ENCODE data around the gene TNNI2. TPM values are rescaled to one million over a fixed set of nuclear protein-coding genes. Genes with fewer than 3 reads are reported as not detected.

TNNI2 gene
- total and polyA plus RNA-seq, 5 donors from 2014 or later, result not detected

DNA sequence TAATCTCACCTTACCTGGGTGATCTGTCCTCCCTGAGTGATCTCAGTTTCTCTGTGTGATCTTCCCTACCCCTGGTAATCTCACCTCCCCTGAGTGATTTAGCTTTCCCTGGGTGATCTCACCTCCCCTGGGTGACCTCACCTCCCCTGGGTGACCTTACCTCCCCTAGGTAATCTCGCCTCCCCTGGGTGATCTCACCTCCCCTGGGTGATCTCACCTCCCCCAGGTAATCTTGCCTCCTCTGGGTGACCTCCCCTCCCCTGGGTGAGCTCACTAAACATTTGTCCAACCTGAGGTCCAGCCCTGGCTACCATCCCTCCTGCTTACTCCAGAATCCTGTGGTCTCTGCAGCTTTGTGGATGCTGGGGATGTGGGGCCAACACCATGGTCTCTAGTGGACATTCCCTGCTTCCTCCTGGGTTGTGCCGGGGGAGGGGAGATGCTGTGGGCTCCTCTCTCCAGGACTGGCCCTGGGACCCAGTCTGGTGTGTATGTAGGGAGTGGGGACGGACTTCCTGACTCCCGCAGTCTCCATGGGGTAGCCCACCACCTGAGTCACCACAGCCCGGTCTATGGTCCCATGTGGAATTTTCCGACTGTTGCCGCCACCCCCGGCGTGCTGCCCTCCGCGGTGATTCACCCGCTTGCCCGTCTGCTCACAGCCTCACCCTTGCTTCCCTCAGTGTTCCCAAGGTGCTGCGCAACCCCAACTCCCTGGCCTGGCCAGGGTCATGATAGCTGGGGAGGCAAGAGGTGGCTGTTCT is 24.0 kb downstream of the TNNI2 start:
- ATAC-seq (ENCODE audit: low read depth in 2 of 2) (no peak), DNase-seq (no peak)
- H3K4me1 Mint-ChIP-seq, result peaks cover 0 to 44% (median 16%) of the 10 kb centered on the region in 4 donors
- no peak overlapping the region for H3K4me3 ChIP-seq (ENCODE audit: low read depth, low read length)
- H3K36me3 ChIP-seq (ENCODE audit: control insufficient read depth, insufficient read depth, low read length), result peaks cover 17% of the 10 kb centered on the region
- H3K9me3 Mint-ChIP-seq, result peaks cover 0 to 1% (median 0%) of the 10 kb centered on the region in 7 donors
- peaks cover 84% of the 10 kb centered on the region for H3K4me1 ChIP-seq (ENCODE audit: control insufficient read depth, insufficient read depth, low read length, poor library complexity, severe bottlenecking)
- H3K4me3 Mint-ChIP-seq, result peak overlapping the region in 3 of 4 donors; percentile 15 to 57 (median 29)
- peak overlapping the region; percentile 29 for H3K27ac ChIP-seq (ENCODE audit: insufficient read depth, low read length, poor library complexity, severe bottlenecking)
- no peaks in the 10 kb centered on the region for H3K27me3 Mint-ChIP-seq
- peaks cover 4% of the 10 kb centered on the region for H3K36me3 Mint-ChIP-seq
- no peak overlapping the region for H3K27ac Mint-ChIP-seq
- no peaks in the 10 kb centered on the region for H3K27me3 ChIP-seq (ENCODE audit: control insufficient read depth, insufficient read depth, low read length)
- no peaks in the 10 kb centered on the region for H3K9me3 ChIP-seq (ENCODE audit: control insufficient read depth in 2 of 2, low read length in 2 of 2)

DNA sequence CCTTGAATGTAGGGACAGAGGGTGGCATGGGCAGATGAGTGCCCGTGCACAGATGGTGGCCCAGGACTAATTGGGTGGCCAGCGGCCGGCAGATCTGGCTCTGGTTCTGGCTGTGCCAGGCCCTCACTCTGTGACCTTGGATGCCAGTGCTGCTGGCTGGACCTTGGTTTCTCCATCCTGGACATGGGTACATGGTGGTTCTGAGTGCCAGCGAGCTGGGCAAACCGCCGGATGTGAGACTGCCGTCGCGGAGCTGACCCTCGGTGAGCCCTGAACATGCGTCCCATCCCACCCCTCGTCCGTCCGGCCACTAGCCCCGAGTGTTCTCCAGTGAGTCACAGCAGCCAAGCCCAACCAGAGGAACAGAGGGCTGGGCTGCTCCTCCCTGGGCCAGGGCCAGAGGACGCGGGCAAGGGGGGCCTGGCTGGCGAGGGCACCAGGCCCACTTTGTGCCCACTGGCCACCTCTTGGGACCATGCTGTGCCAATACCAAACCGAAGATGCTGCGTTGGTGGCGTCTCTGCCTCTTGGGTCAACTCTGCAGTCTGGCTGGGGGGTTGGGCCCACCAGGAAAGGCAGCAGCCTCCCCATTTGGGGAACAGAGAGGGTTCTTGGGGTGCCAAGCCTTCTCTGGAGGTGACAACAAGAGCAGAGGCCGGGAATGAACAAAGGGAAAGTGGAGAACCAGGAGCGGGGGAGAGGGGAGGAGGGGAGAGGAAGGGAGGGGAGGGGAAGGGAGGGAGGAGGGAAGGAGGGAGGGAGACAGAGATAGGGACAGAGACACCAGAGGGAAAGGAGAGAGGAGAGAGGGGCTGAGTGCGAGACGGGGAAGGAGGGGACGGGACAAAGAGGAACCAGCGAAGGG is 24.8 kb downstream of the TNNI2 start:
- no peaks in the 10 kb centered on the region for H3K27me3 ChIP-seq (ENCODE audit: control insufficient read depth, insufficient read depth, low read length)
- DNase-seq, result no peak
- peak overlapping the region; percentile 41 for H3K27ac ChIP-seq (ENCODE audit: insufficient read depth, low read length, poor library complexity, severe bottlenecking)
- H3K4me1 ChIP-seq (ENCODE audit: control insufficient read depth, insufficient read depth, low read length, poor library complexity, severe bottlenecking), result peaks cover 84% of the 10 kb centered on the region
- peak overlapping the region in 1 of 3 donors; percentile 51 for H3K27ac Mint-ChIP-seq
- no peak for ATAC-seq (ENCODE audit: low read depth in 2 of 2)
- H3K27me3 Mint-ChIP-seq, result no peaks in the 10 kb centered on the region
- peaks cover 0 to 1% (median 0%) of the 10 kb centered on the region in 7 donors for H3K9me3 Mint-ChIP-seq
- H3K4me3 ChIP-seq (ENCODE audit: low read depth, low read length), result no peak overlapping the region
- H3K4me3 Mint-ChIP-seq, result peak overlapping the region in 1 of 4 donors; percentile 57
- H3K9me3 ChIP-seq (ENCODE audit: control insufficient read depth in 2 of 2, low read length in 2 of 2), result no peaks in the 10 kb centered on the region
- peaks cover 4% of the 10 kb centered on the region for H3K36me3 Mint-ChIP-seq
- H3K4me1 Mint-ChIP-seq, result peaks cover 0 to 43% (median 13%) of the 10 kb centered on the region in 4 donors
- peaks cover 17% of the 10 kb centered on the region for H3K36me3 ChIP-seq (ENCODE audit: control insufficient read depth, insufficient read depth, low read length)

DNA sequence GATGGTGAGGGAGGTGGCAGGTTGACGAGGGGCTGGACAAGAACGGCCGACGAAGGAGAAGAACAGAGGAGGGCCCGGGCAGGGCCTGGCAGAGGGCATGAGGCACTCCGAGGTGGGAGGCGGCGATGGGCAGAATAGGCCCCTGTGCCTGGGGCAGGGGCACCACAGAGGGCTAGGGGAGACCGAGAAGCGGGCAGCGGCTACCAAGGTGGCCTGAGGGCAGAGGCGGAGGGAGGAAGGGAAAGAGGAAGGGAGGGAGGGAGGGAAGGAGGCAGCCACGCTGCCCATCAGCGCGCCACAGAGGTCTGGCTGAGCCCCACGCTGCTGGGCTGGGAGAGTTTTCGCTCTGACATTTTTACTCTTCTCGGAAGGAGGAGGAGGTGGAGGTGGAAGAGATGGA is 25.4 kb downstream of the TNNI2 start:
- no peaks in the 10 kb centered on the region for H3K27me3 ChIP-seq (ENCODE audit: control insufficient read depth, insufficient read depth, low read length)
- DNase-seq (no peak), ATAC-seq (ENCODE audit: low read depth in 2 of 2) (no peak)
- peaks cover 84% of the 10 kb centered on the region for H3K4me1 ChIP-seq (ENCODE audit: control insufficient read depth, insufficient read depth, low read length, poor library complexity, severe bottlenecking)
- Mint-ChIP-seq H3K36me3 (peaks cover 4% of the 10 kb centered on the region), H3K4me3 (peak overlapping the region in 2 of 4 donors; percentile 35 to 54), H3K27ac (peak overlapping the region in 1 of 3 donors; percentile 51), H3K9me3 (peaks cover 0 to 1% (median 0%) of the 10 kb centered on the region in 7 donors), H3K4me1 (peaks cover 0 to 46% (median 12%) of the 10 kb centered on the region in 4 donors), H3K27me3 (no peaks in the 10 kb centered on the region)
- no peak overlapping the region for H3K4me3 ChIP-seq (ENCODE audit: low read depth, low read length)
- H3K36me3 ChIP-seq (ENCODE audit: control insufficient read depth, insufficient read depth, low read length), result peaks cover 17% of the 10 kb centered on the region
- H3K27ac ChIP-seq (ENCODE audit: insufficient read depth, low read length, poor library complexity, severe bottlenecking), result no peak overlapping the region
- no peaks in the 10 kb centered on the region for H3K9me3 ChIP-seq (ENCODE audit: control insufficient read depth in 2 of 2, low read length in 2 of 2)

DNA sequence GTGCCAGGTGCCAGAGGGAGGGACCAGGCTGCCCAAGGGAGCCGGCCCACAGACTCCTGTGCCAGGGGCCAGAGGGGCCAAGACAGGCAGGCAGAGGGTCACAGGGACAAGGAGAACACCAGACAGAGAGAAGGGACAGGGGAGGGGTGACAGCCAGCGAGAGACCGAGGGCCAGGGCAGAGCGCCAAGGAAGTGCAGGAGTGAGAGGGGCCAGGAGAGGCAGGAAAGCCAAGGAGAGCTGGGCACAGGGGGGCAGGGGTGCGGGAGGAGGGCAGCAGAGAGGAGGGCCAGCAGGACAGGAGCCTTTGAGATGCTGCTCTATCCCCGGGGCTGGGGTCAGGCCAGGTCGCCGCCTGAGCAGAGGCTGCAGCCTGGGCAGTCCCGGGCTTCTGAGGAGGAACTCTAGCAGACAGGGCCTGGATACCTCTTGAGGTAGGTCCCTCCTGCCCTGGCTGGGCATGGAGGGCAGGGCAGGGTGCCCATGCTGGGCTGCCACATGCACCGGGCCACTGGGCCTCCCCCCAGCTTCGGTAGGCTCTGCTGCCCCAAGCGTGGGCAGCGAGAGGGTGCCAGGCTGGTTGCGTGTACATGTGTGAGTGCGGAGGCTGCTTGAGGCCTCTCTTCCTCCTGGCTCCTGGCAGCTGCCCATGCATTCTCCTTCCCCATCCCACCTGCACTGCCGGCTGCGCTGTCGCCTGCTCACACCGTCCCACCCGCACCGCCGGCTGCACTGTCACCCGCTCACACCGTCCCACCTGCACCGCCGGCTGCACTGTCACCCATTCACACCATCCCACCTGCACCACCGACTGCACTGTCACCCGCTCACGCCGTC is 26.3 kb downstream of the TNNI2 start:
- H3K36me3 Mint-ChIP-seq, result peaks cover 4% of the 10 kb centered on the region
- H3K27me3 Mint-ChIP-seq, result no peaks in the 10 kb centered on the region
- DNase-seq, result no peak
- peaks cover 17% of the 10 kb centered on the region for H3K36me3 ChIP-seq (ENCODE audit: control insufficient read depth, insufficient read depth, low read length)
- no peak overlapping the region for H3K4me3 Mint-ChIP-seq
- peak overlapping the region in 2 of 3 donors; percentile 83 to 86 for H3K27ac Mint-ChIP-seq
- peaks cover 0 to 54% (median 13%) of the 10 kb centered on the region in 4 donors for H3K4me1 Mint-ChIP-seq
- H3K27me3 ChIP-seq (ENCODE audit: control insufficient read depth, insufficient read depth, low read length), result no peaks in the 10 kb centered on the region
- no peak overlapping the region for H3K4me3 ChIP-seq (ENCODE audit: low read depth, low read length)
- H3K9me3 ChIP-seq (ENCODE audit: control insufficient read depth in 2 of 2, low read length in 2 of 2), result no peaks in the 10 kb centered on the region
- H3K27ac ChIP-seq (ENCODE audit: insufficient read depth, low read length, poor library complexity, severe bottlenecking), result no peak overlapping the region
- ATAC-seq (ENCODE audit: low read depth in 2 of 2), result peak in 1 of 2 donors; percentile 4
- H3K4me1 ChIP-seq (ENCODE audit: control insufficient read depth, insufficient read depth, low read length, poor library complexity, severe bottlenecking), result peaks cover 85% of the 10 kb centered on the region
- peaks cover 0 to 1% (median 0%) of the 10 kb centered on the region in 7 donors for H3K9me3 Mint-ChIP-seq

DNA sequence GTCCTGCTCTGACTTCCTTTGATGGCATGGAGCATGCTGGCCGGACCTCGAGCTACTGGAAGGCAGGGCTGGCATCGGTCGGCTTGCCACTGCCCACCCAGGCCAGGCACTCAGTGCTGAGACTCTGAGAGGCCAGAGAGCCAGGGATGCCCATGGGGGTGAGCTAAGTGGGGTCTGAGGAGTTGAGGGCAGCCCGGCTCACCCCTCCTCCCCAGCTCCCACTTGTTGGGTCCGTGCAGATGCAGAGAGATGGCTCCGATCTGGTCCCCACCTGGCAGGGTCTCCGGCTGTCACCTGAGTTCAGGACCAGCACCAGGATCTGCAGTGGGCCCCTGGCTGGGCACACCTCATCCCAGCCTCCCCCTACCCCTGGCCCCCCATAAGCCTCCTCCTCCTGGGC is 27.4 kb downstream of the TNNI2 start:
- Mint-ChIP-seq H3K27ac (peak overlapping the region in 2 of 3 donors; percentile 62 to 69), H3K9me3 (peaks cover 0 to 1% (median 0%) of the 10 kb centered on the region in 7 donors), H3K4me1 (peaks cover 0 to 66% (median 19%) of the 10 kb centered on the region in 4 donors), H3K36me3 (peaks cover 4% of the 10 kb centered on the region), H3K27me3 (no peaks in the 10 kb centered on the region), H3K4me3 (no peak overlapping the region)
- no peak for ATAC-seq (ENCODE audit: low read depth in 2 of 2)
- H3K27me3 ChIP-seq (ENCODE audit: control insufficient read depth, insufficient read depth, low read length), result no peaks in the 10 kb centered on the region
- H3K9me3 ChIP-seq (ENCODE audit: control insufficient read depth in 2 of 2, low read length in 2 of 2), result no peaks in the 10 kb centered on the region
- H3K4me1 ChIP-seq (ENCODE audit: control insufficient read depth, insufficient read depth, low read length, poor library complexity, severe bottlenecking), result peaks cover 91% of the 10 kb centered on the region
- no peak overlapping the region for H3K4me3 ChIP-seq (ENCODE audit: low read depth, low read length)
- peak overlapping the region; percentile 23 for H3K27ac ChIP-seq (ENCODE audit: insufficient read depth, low read length, poor library complexity, severe bottlenecking)
- no peak for DNase-seq
- peaks cover 17% of the 10 kb centered on the region for H3K36me3 ChIP-seq (ENCODE audit: control insufficient read depth, insufficient read depth, low read length)

DNA sequence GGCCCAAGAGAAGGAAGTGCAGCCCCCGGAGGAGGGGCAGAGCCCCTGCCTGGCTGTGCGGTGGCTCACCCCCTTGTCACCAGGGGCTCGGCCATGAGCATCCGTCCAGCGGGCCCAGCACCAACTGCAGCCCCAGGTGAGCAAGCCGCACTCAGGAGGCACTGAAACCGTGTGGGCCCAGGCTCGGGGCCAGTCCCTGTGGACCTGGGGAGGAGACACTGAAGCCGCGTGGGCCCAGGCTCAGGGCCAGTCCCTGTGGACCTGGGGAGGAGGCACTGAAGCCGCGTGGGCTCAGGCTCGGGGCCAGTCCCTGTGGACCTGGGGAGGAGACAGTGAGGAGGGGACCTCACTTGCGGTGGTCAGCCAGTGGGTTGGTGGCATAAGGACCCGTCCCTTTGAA is 28.0 kb downstream of the TNNI2 start:
- Histone ChIP-seq H3K4me1 (ENCODE audit: control insufficient read depth, insufficient read depth, low read length, poor library complexity, severe bottlenecking) (peaks cover 96% of the 10 kb centered on the region), H3K27ac (ENCODE audit: insufficient read depth, low read length, poor library complexity, severe bottlenecking) (no peak overlapping the region), H3K4me3 (ENCODE audit: low read depth, low read length) (no peak overlapping the region), H3K36me3 (ENCODE audit: control insufficient read depth, insufficient read depth, low read length) (peaks cover 17% of the 10 kb centered on the region), H3K9me3 (ENCODE audit: control insufficient read depth in 2 of 2, low read length in 2 of 2) (no peaks in the 10 kb centered on the region), H3K27me3 (ENCODE audit: control insufficient read depth, insufficient read depth, low read length) (no peaks in the 10 kb centered on the region)
- Mint-ChIP-seq H3K4me1 (peaks cover 0 to 71% (median 20%) of the 10 kb centered on the region in 4 donors), H3K4me3 (no peak overlapping the region), H3K9me3 (peaks cover 0 to 1% (median 0%) of the 10 kb centered on the region in 7 donors), H3K27me3 (no peaks in the 10 kb centered on the region), H3K36me3 (peaks cover 4% of the 10 kb centered on the region), H3K27ac (peak overlapping the region in 1 of 3 donors; percentile 43)
- no peak for DNase-seq
- no peak for ATAC-seq (ENCODE audit: low read depth in 2 of 2)

DNA sequence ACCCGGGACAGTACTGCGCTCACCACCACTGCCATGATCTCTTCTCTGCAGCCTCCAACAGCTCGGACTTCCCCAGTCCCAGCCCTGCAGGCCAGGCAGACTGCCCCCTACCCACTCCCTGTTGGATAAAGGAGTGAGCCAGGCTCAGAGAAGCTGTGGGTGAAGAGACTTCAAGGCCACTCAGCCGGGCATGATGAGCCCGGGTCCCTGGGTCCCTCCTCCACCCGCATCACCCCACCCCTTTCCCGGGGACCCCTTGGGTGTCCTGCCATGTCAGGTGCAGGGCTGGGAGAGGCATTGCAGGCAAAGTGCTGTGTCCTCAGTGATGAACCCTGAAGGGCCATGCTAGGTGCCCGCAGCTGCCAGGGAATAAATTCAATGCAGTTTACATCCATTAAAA is 28.6 kb downstream of the TNNI2 start:
- peaks cover 4% of the 10 kb centered on the region for H3K36me3 Mint-ChIP-seq
- Histone ChIP-seq H3K27me3 (ENCODE audit: control insufficient read depth, insufficient read depth, low read length) (no peaks in the 10 kb centered on the region), H3K27ac (ENCODE audit: insufficient read depth, low read length, poor library complexity, severe bottlenecking) (no peak overlapping the region), H3K4me1 (ENCODE audit: control insufficient read depth, insufficient read depth, low read length, poor library complexity, severe bottlenecking) (peaks cover 97% of the 10 kb centered on the region), H3K9me3 (ENCODE audit: control insufficient read depth in 2 of 2, low read length in 2 of 2) (no peaks in the 10 kb centered on the region), H3K4me3 (ENCODE audit: low read depth, low read length) (no peak overlapping the region), H3K36me3 (ENCODE audit: control insufficient read depth, insufficient read depth, low read length) (peaks cover 17% of the 10 kb centered on the region)
- no peak overlapping the region for H3K4me3 Mint-ChIP-seq
- ATAC-seq (ENCODE audit: low read depth in 2 of 2) (no peak), DNase-seq (no peak)
- H3K27me3 Mint-ChIP-seq, result no peaks in the 10 kb centered on the region
- H3K4me1 Mint-ChIP-seq, result peaks cover 0 to 77% (median 20%) of the 10 kb centered on the region in 4 donors
- peak overlapping the region in 1 of 3 donors; percentile 43 for H3K27ac Mint-ChIP-seq
- peaks cover 0 to 1% (median 0%) of the 10 kb centered on the region in 7 donors for H3K9me3 Mint-ChIP-seq

Data from CD4-positive, CD25-positive, alpha-beta regulatory T cell (primary cell).